Inflammatory macrophage treated with lipopolysaccharide for 4 hours (primary cell): Measurements from ENCODE around the gene CHST9.

ENCODE experiments used
- DNase-seq: peaks from one replicate; pipeline ENCODE4 v3.0.0-alpha.2; 2020

The CHST9 gene

GRCh38 chr18:27081701-27082100 lies 103.4 kb downstream of the CHST9 start:
- DNase-seq: no peak

- no peak for DNase-seq
These were observed 109.3 kb downstream of the CHST9 start for GRCh38 chr18:27075828-27076227.

- DNase-seq: no peak
These were observed 111.7 kb downstream of the CHST9 start for GRCh38 chr18:27073404-27073830.

- no peak for DNase-seq
These were observed 120.4 kb downstream of the CHST9 start for GRCh38 chr18:27064673-27065072.

GRCh38 chr18:27062802-27063201 lies 122.3 kb downstream of the CHST9 start:
- no peak for DNase-seq

GRCh38 chr18:27061488-27062095 lies 123.5 kb downstream of the CHST9 start:
- DNase-seq: no peak

GRCh38 chr18:27057519-27058234 lies 127.4 kb downstream of the CHST9 start:
- no peak for DNase-seq

- DNase-seq: no peak
These were observed 130.2 kb downstream of the CHST9 start for GRCh38 chr18:27054926-27055325.

- no peak for DNase-seq
These were observed 135.1 kb downstream of the CHST9 start for GRCh38 chr18:27049969-27050368.

- DNase-seq: no peak
These were observed 139.8 kb downstream of the CHST9 start for GRCh38 chr18:27045342-27045741.

- DNase-seq: no peak
These were observed 142.9 kb downstream of the CHST9 start for GRCh38 chr18:27042177-27042576.

- DNase-seq: no peak
These were observed 144.3 kb downstream of the CHST9 start for GRCh38 chr18:27040796-27041195.

GRCh38 chr18:27033722-27034121 lies 151.4 kb downstream of the CHST9 start:
- no peak for DNase-seq

- DNase-seq: no peak
These were observed 154.7 kb downstream of the CHST9 start for GRCh38 chr18:27030421-27030820.

- no peak for DNase-seq
These were observed 162.6 kb downstream of the CHST9 start for GRCh38 chr18:27022477-27022876.

GRCh38 chr18:27017901-27018500 lies 167.1 kb downstream of the CHST9 start:
- no peak for DNase-seq

- DNase-seq: no peak
These were observed 170.3 kb downstream of the CHST9 start for GRCh38 chr18:27014841-27015240.

- DNase-seq: no peak
These were observed 174.3 kb downstream of the CHST9 start for GRCh38 chr18:27010784-27011183.

GRCh38 chr18:27009293-27009692 lies 175.8 kb downstream of the CHST9 start:
- DNase-seq: no peak

GRCh38 chr18:27008575-27008974 lies 176.5 kb downstream of the CHST9 start:
- no peak for DNase-seq

- no peak for DNase-seq
These were observed 177.2 kb downstream of the CHST9 start for GRCh38 chr18:27007880-27008279.

GRCh38 chr18:27005589-27005988 lies 179.5 kb downstream of the CHST9 start:
- DNase-seq: no peak

GRCh38 chr18:27004056-27004829 lies 180.9 kb downstream of the CHST9 start:
- DNase-seq: no peak

GRCh38 chr18:26999797-27000196 lies 185.3 kb downstream of the CHST9 start:
- DNase-seq: no peak
